Activated CD8-positive, alpha-beta memory T cell treated with anti-CD3 and anti-CD28 coated beads, Interleukin-2, amount 50 U/mL, for 24 hours (primary cell): Measurements from ENCODE around the gene THAP7.
"Not testable (repeated sequence)": the region's sequence is repeated elsewhere in the genome, so short reads cannot be mapped to it uniquely, and the experiment has no call there.

Experiments used
- DNase-seq: peaks from one replicate; pipeline ENCODE4 v3.0.0-alpha.2; 2020; ENCODE audit errors: extremely low read depth

THAP7 gene

DNA sequence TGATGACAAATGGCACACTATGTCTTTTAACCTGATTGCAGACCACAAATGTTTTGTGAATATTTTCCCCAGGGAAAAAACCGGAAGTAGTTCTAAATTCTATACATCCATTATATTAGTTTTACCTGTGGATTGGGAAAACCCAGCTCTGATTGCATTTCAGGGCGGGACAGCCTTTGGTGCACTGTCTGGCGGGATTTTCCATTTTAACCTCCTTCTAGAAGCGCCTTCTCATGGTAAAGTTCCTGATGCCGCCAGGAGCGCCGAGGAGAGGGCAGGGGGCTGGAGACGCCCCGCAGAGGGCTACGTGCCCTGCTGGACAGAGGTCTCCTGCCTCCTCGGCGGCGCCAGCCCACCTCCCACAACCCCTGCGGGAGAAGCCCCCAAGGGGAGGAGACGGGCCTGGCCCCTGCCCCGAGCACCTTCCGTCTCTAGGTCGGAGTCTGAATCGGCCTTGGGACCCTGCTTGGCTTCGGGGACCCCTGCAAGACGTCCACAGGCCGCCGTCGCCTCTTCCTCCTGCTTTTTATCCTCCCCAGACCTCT, 11.8 kb upstream of the THAP7 start:
- no peak for DNase-seq

DNA sequence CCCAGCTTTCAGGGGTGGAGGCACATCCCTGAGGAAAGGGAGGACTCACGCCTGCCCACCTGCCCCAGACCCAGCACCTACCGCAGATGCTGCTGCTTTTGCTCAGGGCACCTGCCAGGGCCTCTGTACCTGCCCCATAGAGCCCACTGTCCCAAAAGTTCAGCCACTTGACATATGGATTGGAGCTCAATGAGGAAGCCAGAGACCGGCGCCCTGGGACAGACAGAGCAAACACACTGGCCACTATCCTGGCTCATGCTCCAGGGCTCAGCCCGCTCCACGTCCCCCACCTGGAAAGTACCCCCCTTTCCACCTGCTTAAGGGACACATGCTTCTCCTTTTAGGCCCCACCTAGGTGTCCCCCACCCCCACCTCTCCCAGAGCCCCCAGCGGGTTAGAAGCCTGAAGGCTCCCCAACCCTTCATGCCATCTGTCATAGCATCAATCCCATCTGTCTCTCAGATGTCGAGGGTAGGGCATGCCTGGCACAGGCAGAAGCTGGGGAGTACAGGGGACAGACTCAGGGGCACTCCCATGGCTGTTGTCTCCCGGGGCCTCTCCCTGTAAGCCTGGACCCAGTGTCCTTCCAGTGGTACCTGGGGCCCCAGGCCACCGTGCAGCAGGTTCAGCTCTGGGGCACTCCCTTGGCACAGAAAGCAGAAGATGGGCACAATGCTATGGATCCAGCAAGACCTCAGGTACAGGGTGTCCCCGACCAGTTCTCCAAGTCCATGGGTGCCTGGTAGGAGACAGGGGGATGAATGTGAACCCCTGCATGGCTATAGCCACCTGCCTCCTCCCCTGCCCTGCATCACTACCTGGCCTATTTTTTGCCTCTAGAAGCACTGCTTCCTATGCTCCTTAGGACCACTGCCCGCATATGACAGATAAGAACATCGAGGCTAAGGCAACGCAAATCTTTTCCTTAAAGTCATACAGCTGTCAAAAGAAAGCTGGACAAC, 10.8 kb upstream of the THAP7 start:
- DNase-seq, result no peak

DNA sequence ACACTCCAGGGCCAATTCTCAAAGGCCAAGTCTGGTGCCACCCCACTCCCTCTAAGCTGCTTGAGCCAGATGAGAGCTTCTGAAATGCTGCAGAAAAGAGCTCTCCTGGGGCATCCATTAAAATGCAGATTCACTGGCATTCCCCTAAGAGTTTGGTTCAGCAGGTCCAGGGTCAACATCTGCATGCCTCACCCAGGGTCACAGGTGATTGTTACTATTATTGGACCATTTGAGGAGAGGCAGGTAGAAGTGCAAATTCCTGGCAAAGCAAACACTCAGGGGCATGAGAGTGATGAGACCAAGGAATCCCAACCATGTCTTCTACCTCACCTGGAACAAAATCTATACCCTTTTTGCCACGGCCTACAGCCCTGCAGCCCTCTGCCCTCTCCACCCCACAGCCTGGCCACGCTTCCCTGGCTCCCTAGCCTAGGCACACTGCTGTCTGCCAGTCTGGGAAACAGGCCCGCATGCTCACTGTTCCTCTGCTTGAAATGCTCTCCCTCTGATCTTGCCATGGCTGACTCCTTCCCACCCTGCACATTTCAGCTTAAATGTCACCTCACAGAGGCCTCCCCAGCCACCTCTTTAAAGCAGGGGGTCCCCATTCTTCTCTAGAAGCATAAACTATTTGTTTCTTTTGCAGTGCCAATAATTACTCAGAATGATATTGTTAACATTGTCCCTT, 8.7 kb upstream of the THAP7 start:
- DNase-seq, result no peak

DNA sequence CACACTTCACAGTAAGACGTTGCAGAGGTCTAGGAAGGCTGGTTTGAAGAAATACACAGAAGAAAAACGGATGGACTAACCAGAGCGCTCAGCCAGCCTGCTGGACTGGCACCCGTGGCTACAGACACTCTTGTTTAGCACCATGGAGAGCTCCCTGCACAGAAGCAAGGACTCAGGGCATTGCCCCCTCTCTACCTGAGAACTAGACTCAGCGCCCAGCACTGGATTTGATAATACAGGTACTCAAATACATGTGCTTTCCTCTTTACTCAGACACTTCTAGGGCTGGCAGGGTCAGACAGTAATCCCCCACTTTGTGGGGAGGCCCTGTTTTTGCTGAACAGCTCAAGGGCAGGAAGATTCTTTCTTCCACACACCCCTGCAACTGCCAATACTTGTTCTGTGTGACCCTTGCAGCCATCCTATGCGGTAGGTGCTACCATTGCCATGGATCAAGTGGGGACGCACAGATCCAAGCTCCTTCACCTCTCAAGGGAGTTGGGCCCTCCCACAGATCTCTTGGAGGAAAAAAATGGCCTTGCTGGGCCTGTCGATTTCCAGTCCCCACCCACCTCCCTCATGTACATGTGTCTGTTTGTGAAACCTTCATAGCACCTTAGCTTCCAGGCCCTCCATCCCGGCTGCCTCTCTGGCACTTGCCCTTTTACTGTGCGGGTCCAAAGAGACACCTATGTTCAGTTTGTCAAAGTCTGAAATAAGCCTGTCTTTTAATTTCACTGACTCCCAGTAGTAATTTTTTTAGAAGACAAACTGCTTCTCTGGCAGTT, 7.9 kb upstream of the THAP7 start:
- no peak for DNase-seq

DNA sequence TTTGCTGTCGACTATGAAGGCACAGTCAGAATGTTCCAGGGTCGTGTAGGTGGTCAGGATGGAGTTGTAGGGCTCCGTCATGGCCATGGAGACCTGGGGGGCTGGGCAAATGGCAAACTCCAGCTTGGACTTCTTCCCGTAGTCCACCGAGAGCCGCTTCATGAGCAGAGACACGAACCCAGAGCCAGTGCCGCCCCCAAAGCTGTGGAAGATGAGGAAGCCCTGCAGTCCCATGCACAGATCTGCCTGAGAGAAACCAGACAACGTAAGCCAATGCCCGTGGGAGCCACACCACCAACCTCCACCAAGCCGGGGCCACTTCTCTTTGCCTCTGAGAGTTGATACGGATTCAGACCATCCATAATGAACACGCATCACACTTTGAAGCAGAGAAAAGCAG, 7.3 kb upstream of the THAP7 start:
- DNase-seq, result not testable (repeated sequence)

DNA sequence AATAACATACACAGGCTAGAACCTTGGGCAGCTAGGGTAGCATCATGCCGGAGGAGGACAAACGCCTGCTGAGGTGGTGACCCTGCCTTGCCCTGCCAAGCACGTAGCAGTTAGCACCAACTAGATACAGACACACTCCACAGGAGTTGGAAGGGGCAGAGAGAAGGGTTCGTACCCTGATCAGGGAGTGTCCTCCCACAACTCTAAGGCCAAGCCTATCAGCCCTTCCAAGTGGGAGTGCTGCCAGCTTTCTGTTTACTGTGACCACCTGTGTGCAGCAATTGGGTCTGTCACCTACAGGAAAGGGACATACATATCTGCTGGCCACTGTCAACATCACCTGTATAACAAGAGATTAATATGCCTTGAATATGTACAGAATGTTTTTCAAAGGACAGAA, 1.9 kb upstream of the THAP7 start:
- DNase-seq, result no peak

DNA sequence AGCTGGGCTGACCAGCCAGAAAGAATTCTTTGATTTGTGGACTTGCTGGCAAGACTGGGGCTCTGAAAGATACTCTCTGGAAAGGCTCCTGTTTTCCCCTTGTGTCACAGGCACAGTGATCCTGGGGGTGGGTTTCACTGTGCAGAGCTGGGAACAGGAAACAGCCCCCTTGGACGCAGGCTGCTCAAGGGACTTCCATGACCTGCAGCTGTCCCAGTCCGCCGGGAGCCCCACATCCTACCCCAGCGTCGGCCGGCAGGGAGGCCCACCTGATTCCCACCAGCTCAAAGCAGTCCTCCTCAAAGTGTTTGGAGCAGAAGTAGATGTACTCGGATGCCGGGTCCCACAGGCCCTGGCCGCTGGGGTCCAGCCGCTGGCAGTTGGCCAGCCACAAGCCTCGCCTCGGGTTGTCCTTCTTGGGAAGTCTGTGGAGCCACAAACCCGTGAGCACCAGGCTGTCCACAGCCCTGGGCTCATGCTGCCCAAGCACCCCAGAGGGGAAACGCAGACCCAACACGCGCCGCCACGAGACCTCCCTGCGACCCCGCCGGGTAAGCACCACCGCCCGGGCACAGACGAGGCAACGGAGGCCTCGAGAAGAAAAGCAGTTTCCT, 824 bp downstream of the THAP7 start:
- DNase-seq, result no peak

DNA sequence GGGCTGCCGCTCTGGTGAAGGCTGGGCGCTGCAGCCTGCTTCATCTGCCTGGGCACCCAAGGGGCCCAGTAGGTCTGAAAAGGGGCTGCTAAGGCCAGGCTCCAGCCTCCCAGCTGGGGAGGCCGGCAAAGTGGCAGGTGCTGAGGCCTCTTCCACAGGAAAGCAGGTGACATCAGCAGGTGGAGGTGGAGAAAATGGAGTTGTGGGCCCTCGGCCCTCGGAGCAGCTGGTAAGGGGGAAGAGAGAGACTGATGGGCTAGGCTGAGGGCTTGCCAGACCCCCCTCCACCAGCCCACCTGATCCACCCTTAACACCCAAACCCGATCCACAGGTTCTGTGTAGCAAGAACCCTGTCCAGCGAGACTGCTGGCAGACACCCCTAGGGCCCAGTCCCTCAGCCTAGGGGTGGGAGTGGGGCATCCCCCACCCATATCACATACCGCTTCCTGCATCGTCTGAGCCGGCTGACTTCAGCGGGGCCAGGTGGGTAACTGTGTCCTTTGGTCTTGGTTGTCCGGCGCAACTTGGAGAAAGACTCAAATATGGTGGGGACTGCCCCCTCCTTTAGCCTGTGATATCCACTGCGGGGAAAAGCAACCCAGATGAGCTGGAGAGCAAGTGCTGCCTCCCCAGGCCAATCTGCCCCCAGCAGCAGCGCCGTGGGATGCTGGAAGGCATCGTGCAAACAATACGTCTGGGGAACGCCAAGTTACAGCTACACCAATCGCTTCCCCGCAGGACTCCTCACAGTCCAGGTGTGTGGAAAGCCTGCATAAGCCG, 1.5 kb downstream of the THAP7 start:
- DNase-seq, result no peak

DNA sequence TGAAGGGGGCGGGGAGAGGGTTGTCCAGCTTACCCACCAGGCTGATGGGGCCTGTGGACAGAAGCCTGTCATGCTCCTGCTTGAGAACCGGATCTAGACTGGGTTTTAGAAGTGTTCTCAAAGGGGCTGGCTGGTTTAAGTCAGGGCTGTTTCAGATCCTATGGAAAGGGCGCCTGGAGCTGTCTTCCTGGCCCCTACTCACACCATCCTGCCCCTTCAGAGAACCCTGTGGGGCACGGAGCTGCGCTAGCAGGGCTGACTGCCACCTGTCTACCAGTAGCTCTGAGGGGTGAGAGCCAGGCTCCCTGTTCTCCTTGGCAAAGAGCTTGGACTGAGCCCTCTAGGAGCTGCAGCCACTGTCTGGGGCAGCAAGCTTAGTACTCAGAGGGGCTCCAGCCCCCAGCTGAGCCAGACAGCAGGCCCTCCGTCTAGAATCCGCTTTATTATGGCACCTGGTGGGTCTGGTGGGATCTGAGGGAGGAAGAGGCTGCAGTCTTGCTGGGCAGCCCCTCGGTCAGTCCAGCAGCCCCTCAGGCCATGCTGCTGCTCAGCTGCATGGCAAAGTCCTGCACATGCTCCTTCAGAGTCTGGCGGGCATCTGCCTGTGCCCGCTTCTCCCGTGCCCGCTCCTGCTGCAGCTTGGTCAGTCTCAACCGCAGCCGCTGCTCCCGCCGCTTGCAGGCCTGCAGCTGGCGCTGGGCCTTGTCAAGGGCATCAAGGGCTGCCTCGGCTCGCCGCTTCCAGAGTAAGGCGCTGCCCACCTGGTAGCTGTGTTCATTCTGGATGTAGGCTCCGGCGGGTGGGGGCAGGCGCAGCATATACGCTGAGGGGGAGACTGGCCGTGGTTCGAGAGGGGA, 2.3 kb downstream of the THAP7 start:
- DNase-seq, result no peak

DNA sequence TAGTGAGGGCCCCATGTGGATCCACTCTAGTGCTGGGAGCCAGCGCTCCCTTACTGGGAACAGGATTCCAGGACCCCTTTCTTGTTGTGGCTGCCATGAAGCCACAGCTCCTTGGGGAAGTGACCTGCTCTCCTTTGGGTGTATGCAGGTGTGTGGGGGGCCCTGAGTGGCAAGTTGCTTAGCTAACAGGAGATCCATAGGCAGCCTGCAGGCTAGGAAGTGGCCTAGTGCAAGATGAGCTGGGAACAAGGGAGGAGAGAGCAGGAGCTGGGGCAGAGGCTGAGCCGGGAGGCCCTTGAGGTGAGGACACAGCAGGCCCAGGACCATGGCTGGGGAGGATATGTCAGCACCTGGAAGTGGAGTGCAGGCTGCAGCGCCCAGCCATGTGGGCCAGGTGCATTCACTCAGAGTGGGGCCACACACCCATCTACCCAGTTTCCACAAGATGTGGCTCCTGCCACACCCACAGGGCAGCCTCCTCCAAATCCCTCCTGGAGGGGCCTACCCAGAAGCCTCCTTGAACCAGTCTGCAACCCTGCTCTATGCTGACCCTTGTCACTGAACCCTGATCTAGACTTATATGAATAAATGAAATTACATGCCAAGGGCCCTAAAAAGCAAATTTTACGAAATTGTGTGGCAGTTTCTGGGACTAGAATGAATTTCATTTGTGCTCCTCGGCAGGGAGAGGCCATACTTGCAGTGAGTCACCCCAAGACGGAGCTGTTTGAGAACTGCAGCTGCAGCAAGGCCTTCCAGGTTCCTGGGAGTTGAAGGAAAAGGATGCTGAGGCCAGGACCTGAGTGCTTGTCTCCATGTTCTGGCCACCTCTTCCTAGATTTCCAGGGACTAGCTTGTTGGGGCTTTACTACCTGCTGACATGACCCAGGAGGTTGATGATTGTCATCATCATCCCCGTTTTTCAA, 3.2 kb downstream of the THAP7 start:
- no peak for DNase-seq

DNA sequence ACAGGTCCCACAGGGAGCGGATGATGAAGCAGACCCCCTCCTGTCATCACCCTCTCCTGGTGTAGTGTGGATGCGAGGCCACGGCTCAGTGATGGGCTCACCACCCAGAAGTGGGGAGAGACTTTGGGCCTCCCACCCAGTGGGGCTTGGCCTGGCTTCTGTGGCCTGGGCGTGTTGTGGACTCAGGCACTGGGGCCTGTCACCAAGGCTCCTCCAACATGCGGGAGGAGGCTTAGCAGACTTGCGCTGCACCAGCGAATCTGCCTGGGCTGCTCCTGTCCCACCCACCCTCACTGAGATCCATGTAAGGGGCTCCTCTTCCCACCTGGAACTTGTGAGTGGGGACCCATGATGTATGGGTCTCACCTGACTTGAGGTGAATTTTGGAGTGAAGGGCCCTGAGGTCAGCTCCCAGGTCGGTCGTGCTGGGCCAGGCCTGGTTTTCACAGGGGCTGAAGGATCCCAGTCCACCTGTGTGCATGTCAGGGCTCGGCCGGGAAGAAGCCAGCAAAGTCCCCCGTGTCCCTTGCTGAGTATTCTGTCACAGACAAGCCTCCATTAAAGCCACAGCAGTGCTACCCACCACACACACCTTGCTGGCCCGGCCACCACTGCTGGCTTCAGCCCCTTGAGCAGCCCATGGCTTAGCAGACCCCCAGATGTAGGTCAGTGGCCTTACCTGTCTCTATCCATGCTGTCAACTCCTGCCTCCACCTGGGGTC, 4.2 kb downstream of the THAP7 start:
- no peak for DNase-seq

DNA sequence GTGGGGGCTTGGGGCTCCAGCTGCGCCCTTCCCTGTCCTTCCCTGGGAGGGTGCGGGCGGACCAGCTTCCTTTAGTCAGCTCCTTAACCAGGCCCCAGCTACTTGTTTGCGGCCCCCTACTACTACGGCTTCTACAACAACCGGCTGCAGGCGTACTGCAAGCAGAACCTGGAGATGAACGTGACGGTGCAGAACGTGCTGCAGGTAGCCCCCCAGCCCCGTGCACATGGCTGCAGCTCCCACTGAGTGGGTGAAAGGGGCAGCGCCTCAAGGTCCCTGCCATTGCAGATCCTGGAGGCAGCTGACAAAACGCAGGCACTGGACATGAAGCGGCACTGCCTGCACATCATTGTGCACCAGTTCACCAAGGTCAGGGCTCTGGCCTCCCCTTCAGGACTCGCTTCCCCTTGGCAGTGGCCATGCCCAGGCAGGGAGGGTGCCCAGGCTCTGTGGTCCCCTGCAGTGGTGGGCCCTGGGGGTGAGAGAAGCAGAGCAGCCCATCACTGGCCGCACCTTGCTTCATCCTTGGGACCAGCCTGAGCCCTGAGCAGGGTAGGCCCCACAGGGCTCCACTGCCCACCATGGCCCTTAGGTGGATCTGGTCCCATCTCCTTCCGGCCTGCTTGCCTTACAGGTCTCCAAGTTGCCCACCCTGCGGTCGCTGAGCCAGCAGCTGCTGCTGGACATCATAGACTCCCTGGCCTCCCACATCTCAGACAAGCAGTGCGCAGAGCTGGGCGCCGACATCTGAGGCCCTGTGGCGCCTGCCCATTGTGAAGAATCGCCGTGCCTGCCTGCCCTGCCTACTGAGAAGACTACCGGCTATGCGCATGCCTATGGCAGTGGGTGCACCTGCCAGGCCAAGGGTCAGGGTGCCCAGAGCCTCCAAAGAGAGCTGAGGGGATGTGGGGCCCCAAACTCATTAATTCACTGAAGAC, 5.1 kb downstream of the THAP7 start:
- DNase-seq, result no peak

DNA sequence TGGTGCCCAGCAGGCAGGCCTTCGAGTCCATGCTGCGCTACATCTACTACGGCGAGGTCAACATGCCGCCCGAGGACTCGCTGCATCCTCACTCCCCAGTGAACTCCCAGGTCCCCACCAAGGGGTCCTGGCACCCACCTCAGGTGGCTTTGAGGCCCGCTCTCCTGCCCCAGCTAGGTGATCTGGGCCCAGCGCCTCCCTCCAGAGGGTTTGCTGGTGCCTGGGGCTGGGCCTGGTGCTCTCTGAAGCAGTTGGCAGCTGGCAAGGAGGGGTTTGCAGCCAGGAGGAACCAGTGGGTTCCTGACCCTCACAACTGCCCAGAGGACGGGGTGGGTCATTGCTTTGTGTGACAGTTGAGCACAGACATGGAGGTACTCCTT, 5.9 kb downstream of the THAP7 start:
- DNase-seq, result no peak

DNA sequence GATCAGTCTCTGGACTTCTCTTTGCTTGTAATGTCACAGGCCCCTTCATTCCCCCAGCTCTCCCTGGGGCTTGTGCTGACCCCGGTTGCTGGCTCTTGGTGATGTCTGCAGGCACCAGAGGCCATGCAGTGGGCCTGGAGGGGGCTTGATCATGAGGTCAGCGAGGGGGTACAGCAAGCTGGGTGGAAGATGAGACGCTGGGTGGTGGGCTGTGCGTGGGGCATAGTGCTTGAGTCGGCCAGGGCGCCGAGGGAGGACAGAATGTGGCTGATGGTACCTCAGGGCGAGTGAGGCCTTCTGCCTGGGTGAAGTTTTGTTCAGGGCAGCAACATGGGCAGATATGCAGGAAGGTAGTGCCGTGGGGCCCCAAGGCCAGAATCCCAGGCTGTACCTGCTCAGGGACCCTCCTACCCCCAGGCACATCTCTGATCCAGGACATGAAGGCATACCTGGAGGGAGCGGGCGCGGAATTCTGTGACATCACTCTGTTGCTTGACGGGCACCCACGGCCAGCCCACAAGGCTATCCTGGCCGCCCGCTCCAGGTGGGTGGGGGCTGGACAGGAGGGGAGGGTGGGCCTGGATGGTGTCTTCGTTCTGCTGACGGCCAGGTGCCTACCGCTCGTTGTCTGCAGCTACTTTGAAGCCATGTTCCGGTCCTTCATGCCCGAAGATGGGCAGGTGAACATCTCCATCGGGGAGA, 6.4 kb downstream of the THAP7 start:
- DNase-seq, result no peak

DNA sequence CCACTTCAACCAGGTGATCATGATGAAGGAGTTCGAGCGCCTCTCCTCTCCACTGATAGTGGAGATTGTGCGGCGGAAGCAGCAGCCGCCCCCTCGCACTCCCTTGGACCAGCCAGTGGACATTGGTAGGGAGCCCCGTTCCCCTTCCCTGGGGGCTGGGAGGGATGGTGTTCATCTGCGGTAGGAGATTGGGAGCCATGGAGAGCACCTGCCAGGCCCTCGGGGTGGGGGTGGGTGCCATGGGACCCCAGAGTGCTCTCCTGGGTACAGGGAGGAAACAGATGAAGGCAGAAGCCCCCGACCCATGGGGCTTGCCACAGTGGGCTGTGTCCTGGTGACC, 7.0 kb downstream of the THAP7 start:
- no peak for DNase-seq

DNA sequence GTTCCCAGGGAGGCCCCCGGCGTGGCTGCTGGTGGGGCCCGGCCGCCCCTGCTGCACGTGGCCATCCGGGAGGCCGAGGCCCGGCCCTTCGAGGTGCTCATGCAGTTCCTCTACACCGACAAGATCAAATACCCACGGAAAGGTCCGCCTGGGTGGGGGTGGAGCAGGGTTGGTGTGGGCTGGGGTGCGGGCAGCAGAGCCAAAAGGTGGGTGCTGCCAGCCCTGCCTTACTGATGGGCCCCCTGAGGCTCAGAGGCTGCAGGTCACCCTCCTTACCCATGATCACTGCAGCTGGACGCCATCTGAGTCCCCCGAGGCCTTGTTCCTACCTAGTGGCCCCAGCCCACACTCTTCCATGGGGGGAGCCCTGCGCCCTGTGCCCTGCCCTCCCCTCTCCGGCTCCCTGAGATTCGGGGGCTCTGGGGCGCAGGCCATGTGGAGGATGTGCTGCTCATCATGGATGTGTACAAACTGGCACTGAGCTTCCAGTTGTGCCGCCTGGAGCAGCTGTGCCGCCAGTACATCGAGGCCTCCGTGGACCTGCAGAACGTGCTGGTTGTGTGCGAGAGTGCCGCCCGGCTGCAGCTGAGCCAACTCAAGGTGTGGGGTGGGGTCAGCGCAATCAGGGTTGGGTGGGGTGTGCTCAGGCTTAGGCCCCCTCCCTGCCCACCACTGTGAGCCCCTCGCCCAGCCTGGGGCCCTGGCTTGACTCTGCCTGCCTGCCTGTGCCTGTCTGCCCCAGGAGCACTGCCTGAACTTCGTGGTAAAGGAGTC, 7.6 kb downstream of the THAP7 start:
- DNase-seq, result no peak
